Measurements from ENCODE around the gene HIF1AN. TPM values are rescaled to one million over a fixed set of nuclear protein-coding genes. Genes with fewer than 3 reads are reported as not detected.

HIF1AN gene
- total RNA-seq, 2 donors from 2014 or later: 28.9 to 42.4 TPM

GRCh38 chr10:100566561-100566960 lies 30.8 kb downstream of the HIF1AN start:
- Histone ChIP-seq H3K36me3 (no peaks in the 10 kb centered on the region), H3K9ac (ENCODE audit: low read depth in 2 of 2, low read length in 2 of 2) (no peak overlapping the region), H3K27me3 (peaks cover 18% of the 10 kb centered on the region), H3K9me3 (no peaks in the 10 kb centered on the region), H3K4me1 (peaks cover 8% of the 10 kb centered on the region), H3K4me3 (no peak overlapping the region), H3K27ac (no peak overlapping the region)
- no peak for DNase-seq
- TF ChIP-seq CTCF (IDR thresholded peaks at IDR 0.05): no peak
- intact Hi-C loops (cut with DNase I): no loop called here

GRCh38 chr10:100567249-100567648 lies 31.5 kb downstream of the HIF1AN start:
- H3K36me3 ChIP-seq: no peaks in the 10 kb centered on the region
- DNase-seq: no peak
- H3K27me3 ChIP-seq: peaks cover 11% of the 10 kb centered on the region
- H3K4me3 ChIP-seq: no peak overlapping the region
- no peak overlapping the region for H3K9ac ChIP-seq (ENCODE audit: low read depth in 2 of 2, low read length in 2 of 2)
- no peak for TF ChIP-seq CTCF (IDR thresholded peaks at IDR 0.05)
- H3K4me1 ChIP-seq: peaks cover 1% of the 10 kb centered on the region
- intact Hi-C loops (cut with DNase I): no loop called here
- no peak overlapping the region for H3K27ac ChIP-seq
- no peaks in the 10 kb centered on the region for H3K9me3 ChIP-seq

GRCh38 chr10:100567826-100568225 lies 32.1 kb downstream of the HIF1AN start:
- Histone ChIP-seq H3K4me1 (no peaks in the 10 kb centered on the region), H3K27me3 (peaks cover 6% of the 10 kb centered on the region), H3K27ac (no peak overlapping the region), H3K4me3 (no peak overlapping the region), H3K9ac (ENCODE audit: low read depth in 2 of 2, low read length in 2 of 2) (no peak overlapping the region), H3K9me3 (no peaks in the 10 kb centered on the region), H3K36me3 (no peaks in the 10 kb centered on the region)
- no peak for TF ChIP-seq CTCF (IDR thresholded peaks at IDR 0.05)
- intact Hi-C loops (cut with DNase I): no loop called here
- DNase-seq: no peak

GRCh38 chr10:100568912-100569311 lies 33.2 kb downstream of the HIF1AN start:
- intact Hi-C loops (cut with DNase I): no loop called here
- Histone ChIP-seq H3K36me3 (no peaks in the 10 kb centered on the region), H3K4me3 (no peak overlapping the region), H3K4me1 (no peaks in the 10 kb centered on the region), H3K9me3 (no peaks in the 10 kb centered on the region), H3K27ac (no peak overlapping the region), H3K27me3 (peaks cover 4% of the 10 kb centered on the region), H3K9ac (ENCODE audit: low read depth in 2 of 2, low read length in 2 of 2) (no peak overlapping the region)
- DNase-seq: no peak
- no peak for TF ChIP-seq CTCF (IDR thresholded peaks at IDR 0.05)

- H3K4me3 ChIP-seq: peak overlapping the region; percentile 39
- H3K9me3 ChIP-seq: no peaks in the 10 kb centered on the region
- DNase-seq: no peak
- H3K27ac ChIP-seq: no peak overlapping the region
- H3K9ac ChIP-seq (ENCODE audit: low read depth in 2 of 2, low read length in 2 of 2): no peak overlapping the region
- intact Hi-C loops (cut with DNase I): no loop called here
- no peaks in the 10 kb centered on the region for H3K4me1 ChIP-seq
- no peaks in the 10 kb centered on the region for H3K36me3 ChIP-seq
- H3K27me3 ChIP-seq: peaks cover 4% of the 10 kb centered on the region
- TF ChIP-seq CTCF (IDR thresholded peaks at IDR 0.05): no peak
These were observed 34.1 kb downstream of the HIF1AN start for GRCh38 chr10:100569687-100570481.

All from colonic mucosa (tissue), 4 donors.